Tibial artery (tissue), 4 donors: Measurements from ENCODE around the gene RAPGEF4.

Source experiments
- DNase-seq, 2 donors: peaks; one replicate each; pipeline ENCODE4 v3.0.0-alpha.2; 2019
- H3K27ac ChIP-seq, 2 donors: fragments of 200-600 bp; sonication (generic) in 1 of 2; 1 replicate in 1 of 2; 2 replicates in 1 of 2; pipeline ENCODE4 v1.5.1; 2018 to 2019; ENCODE audit warnings: mild to moderate bottlenecking in 1 of 2
- H3K27me3 ChIP-seq, 2 donors: fragments of 200-600 bp; sonication (generic) in 1 of 2; one replicate each; pipeline versions ENCODE4 v1.5.1 to v1.6.0; 2016 to 2019
- H3K36me3 ChIP-seq, 3 donors: fragments of 200-600 bp; sonication (generic) in 2 of 3; one replicate each; pipeline ENCODE4 v1.5.1; 2016 to 2019; ENCODE audit warnings: mild to moderate bottlenecking in 2 of 3
- H3K4me1 ChIP-seq, 4 donors: fragments of 200-600 bp; sonication (generic) in 2 of 4; 1 replicate in 3 of 4; 2 replicates in 1 of 4; pipeline ENCODE4 v1.5.1; 2016 to 2019
- H3K4me3 ChIP-seq, 2 donors: fragments of 200-600 bp; sonication (generic) in 1 of 2; 1 replicate in 1 of 2; 2 replicates in 1 of 2; pipeline ENCODE4 v1.5.1; 2018 to 2019; ENCODE audit warnings: mild to moderate bottlenecking in 2 of 2
- H3K9me3 ChIP-seq, 3 donors: fragments of 200-600 bp; sonication (generic) in 1 of 3; one replicate each; pipeline ENCODE4 v1.5.1; 2016 to 2019
- CTCF ChIP-seq, 2 experiments: fragments of 200-600 bp in 1 of 2; fragments of 450-650 bp in 1 of 2; IDR thresholded peaks; one replicate each; pipeline ENCODE4 v1.5.1; 2017 to 2019; ENCODE audit warnings: antibody characterized with exemption in 2 of 2, mild to moderate bottlenecking in 1 of 2, moderate library complexity in 1 of 2
- intact Hi-C: fragments of 100-400 bp; cut with DNase I; formaldehyde crosslinking; loops from one replicate; pipeline ENCODE4 v1.15.0; 2023; ENCODE audit warnings: low total_unique reads

The RAPGEF4 gene

GRCh38 chr2:173064151-173064805 is 328.6 kb downstream of the RAPGEF4 start:
- H3K4me1 ChIP-seq, result peaks cover 0 to 13% (median 1%) of the 10 kb centered on the region in 4 donors
- no peak overlapping the region for H3K27ac ChIP-seq
- no peak overlapping the region for H3K4me3 ChIP-seq
- no peaks in the 10 kb centered on the region for H3K36me3 ChIP-seq
- DNase-seq, result no peak
- no peaks in the 10 kb centered on the region for H3K9me3 ChIP-seq
- no peaks in the 10 kb centered on the region for H3K27me3 ChIP-seq
- intact Hi-C loops, result no loop called here
- TF ChIP-seq CTCF (IDR thresholded peaks at IDR 0.05), result no peak

- Histone ChIP-seq H3K9me3 (no peaks in the 10 kb centered on the region), H3K27me3 (no peaks in the 10 kb centered on the region), H3K36me3 (no peaks in the 10 kb centered on the region), H3K4me1 (peaks cover 0 to 7% (median 0%) of the 10 kb centered on the region in 4 donors), H3K27ac (no peak overlapping the region), H3K4me3 (no peak overlapping the region)
- DNase-seq, result no peak
- no peak for TF ChIP-seq CTCF (IDR thresholded peaks at IDR 0.05)
- intact Hi-C loops, result no loop called here
Measured at GRCh38 chr2:173066887-173067676, 331.4 kb downstream of the RAPGEF4 start.

- Histone ChIP-seq H3K9me3 (no peaks in the 10 kb centered on the region), H3K27ac (peak overlapping the region; percentile 94 to 100), H3K4me1 (peaks cover 0 to 65% (median 14%) of the 10 kb centered on the region in 4 donors), H3K4me3 (peak overlapping the region; percentile 72 to 84), H3K27me3 (no peaks in the 10 kb centered on the region), H3K36me3 (no peaks in the 10 kb centered on the region)
- DNase-seq, result no peak
- intact Hi-C loops, result loop anchor here (5.0 kb wide), 1 partner anchor 132 kb away; no protein-coding TSS in a partner anchor
- no peak for TF ChIP-seq CTCF (IDR thresholded peaks at IDR 0.05)
Measured at GRCh38 chr2:173075056-173075780, 339.6 kb downstream of the RAPGEF4 start.

- peak; percentile 35 to 47 for TF ChIP-seq CTCF (IDR thresholded peaks at IDR 0.05)
- DNase-seq, result peak; percentile 86 to 91
- H3K27ac ChIP-seq, result peak within 1 kb of the TSS; percentile 94 to 100
- no peaks in the 10 kb centered on the region for H3K9me3 ChIP-seq
- H3K4me3 ChIP-seq, result peak within 1 kb of the TSS; percentile 72 to 84
- H3K36me3 ChIP-seq, result no peaks in the 10 kb centered on the region
- H3K4me1 ChIP-seq, result peaks cover 0 to 68% (median 14%) of the 10 kb centered on the region in 4 donors
- H3K27me3 ChIP-seq, result no peaks in the 10 kb centered on the region
- intact Hi-C loops, result loop anchor here (5.0 kb wide), 1 partner anchor 131 kb away; no protein-coding TSS in a partner anchor
Measured at GRCh38 chr2:173075781-173076580, 340.3 kb downstream of the RAPGEF4 start, which contains the start of gene MAP3K20. TSS of gene MAP3K20 (plus strand) at chr2:173075846. CDS start at chr2:173091032, 15,186 bp downstream.
